Endothelial cell of umbilical vein (primary cell): ENCODE data around the gene PPP2R2D. TPM values are rescaled to one million over a fixed set of nuclear protein-coding genes. Genes with fewer than 3 reads are reported as not detected.

Experiments
- BruUV-seq: library from RNA; stranded (reverse); fragments of 400-500 nt; replicated peaks from 2 replicates; lab custom pipeline; 2021; lab: Mats Ljungman, UMichigan
- CTCF ChIA-PET: fragments of 300-600, 350-600 bp; sonication (Branson Sonifier 250); formaldehyde crosslinking; loops from one replicate; lab custom pipeline; 2021; ENCODE audit warnings: antibody characterized with exemption, inconsistent platforms; lab: Charles Lee
- POLR2A ChIA-PET: fragments of 300-600, 350-600 bp; sonication (Branson Sonifier 250); formaldehyde crosslinking; loops from one replicate; lab custom pipeline; 2021; ENCODE audit warnings: antibody characterized with exemption, inconsistent platforms; lab: Charles Lee
- DNase-seq: peaks from one replicate; pipeline ENCODE4 v3.0.0-alpha.2; 2011; ENCODE audit warnings: low read depth, low spot score
- FAIRE-seq: peaks from 2 replicates; lab custom pipeline; 2011; peaks lifted over from hg19 to GRCh38; lab: Jason Lieb, UNC
- H2AFZ ChIP-seq: 2 replicates; pipeline ENCODE4 v1.6.0; 2012; ENCODE audit warnings: low read depth, low read length, control low read depth, inconsistent platforms
- H3K27ac ChIP-seq: 2 replicates; pipeline ENCODE4 v1.5.1; 2011; ENCODE audit warnings: low read depth, mild to moderate bottlenecking, control low read depth, low read length, moderate library complexity; ENCODE audit not compliant: insufficient read depth
- H3K27me3 ChIP-seq, 2 experiments: 2 replicates each; pipeline versions ENCODE4 v1.6.0 to v1.6.1; 2011; ENCODE audit warnings: low read length in 2 of 2, mixed read lengths in 1 of 2; ENCODE audit not compliant: control insufficient read depth in 2 of 2, insufficient read depth in 2 of 2
- H3K36me3 ChIP-seq, 2 experiments: 2 replicates in 1 of 2; 3 replicates in 1 of 2; pipeline ENCODE4 v1.5.1; 2011; ENCODE audit warnings: low read length in 2 of 2, mild to moderate bottlenecking in 1 of 2, moderate library complexity in 1 of 2; ENCODE audit not compliant: control insufficient read depth in 2 of 2, insufficient read depth in 2 of 2; ENCODE audit errors: extremely low read depth in 1 of 2
- H3K4me1 ChIP-seq: 3 replicates; pipeline ENCODE4 v1.5.1; 2011; ENCODE audit warnings: mild to moderate bottlenecking, low read length; ENCODE audit not compliant: control insufficient read depth, insufficient read depth; ENCODE audit errors: extremely low read depth
- H3K4me2 ChIP-seq: 2 replicates; pipeline ENCODE4 v1.6.1; 2011; ENCODE audit warnings: low read length, control low read depth, mixed read lengths; ENCODE audit not compliant: insufficient read depth
- H3K4me3 ChIP-seq, 3 experiments: fragments of 200-600 bp in 1 of 3; sonication (generic), shearing (Covaris generic) in 1 of 3; replicated peaks in 1 of 3; 2 replicates each; pipeline ENCODE4 v1.5.1; 2011 to 2016; ENCODE audit warnings: control low read depth in 3 of 3, low read length in 3 of 3, mild to moderate bottlenecking in 2 of 3, inconsistent platforms in 1 of 3, low read depth in 1 of 3, moderate library complexity in 1 of 3; ENCODE audit not compliant: insufficient read depth in 1 of 3
- H3K79me2 ChIP-seq: 2 replicates; pipeline ENCODE4 v1.6.0; 2012; ENCODE audit warnings: low read length, inconsistent platforms; ENCODE audit not compliant: control insufficient read depth, insufficient read depth
- H3K9ac ChIP-seq: replicated peaks from 2 replicates; pipeline ENCODE3; 2011; ENCODE audit warnings: low read length, control low read depth; ENCODE audit not compliant: insufficient read depth; ENCODE audit errors: extremely low read depth
- H3K9me1 ChIP-seq: replicated peaks from 3 replicates; pipeline ENCODE4 v1.6.0; 2011; ENCODE audit warnings: mild to moderate bottlenecking, low read length; ENCODE audit not compliant: control insufficient read depth, insufficient read depth; ENCODE audit errors: extremely low read depth
- H3K9me3 ChIP-seq: replicated peaks from 2 replicates; pipeline ENCODE4 v1.5.1; 2012; ENCODE audit warnings: low read length, inconsistent platforms; ENCODE audit not compliant: control insufficient read depth, insufficient read depth
- H4K20me1 ChIP-seq: replicated peaks from 2 replicates; pipeline ENCODE3; 2011; ENCODE audit warnings: mild to moderate bottlenecking, low read length; ENCODE audit not compliant: control insufficient read depth, insufficient read depth; ENCODE audit errors: extremely low read depth
- CTCF ChIP-seq, 2 donors: IDR thresholded peaks; 1 replicate in 1 of 2; 2 replicates in 1 of 2; pipeline ENCODE4 v1.5.1; 2011; ENCODE audit warnings: low read length in 2 of 2, mild to moderate bottlenecking in 2 of 2, moderate library complexity in 2 of 2, control low read depth in 1 of 2, inconsistent platforms in 1 of 2, low read depth in 1 of 2; ENCODE audit not compliant: insufficient read depth in 1 of 2; ENCODE audit errors: extremely low read depth in 1 of 2
- EZH2 ChIP-seq: IDR thresholded peaks from 2 replicates; pipeline ENCODE4 v1.6.1; 2012; ENCODE audit warnings: borderline replicate concordance, low read depth, mild to moderate bottlenecking, moderate library complexity, low read length, inconsistent platforms; ENCODE audit not compliant: severe bottlenecking
- FOS ChIP-seq: IDR thresholded peaks from 2 replicates; pipeline ENCODE4 v1.6.1; 2011; ENCODE audit warnings: mild to moderate bottlenecking, low read length, moderate library complexity, borderline replicate concordance; ENCODE audit not compliant: insufficient read depth
- GATA2 ChIP-seq: IDR thresholded peaks from 2 replicates; pipeline ENCODE4 v1.7.0; 2011; ENCODE audit warnings: low read depth, mild to moderate bottlenecking, moderate library complexity, mixed read lengths, low read length; ENCODE audit not compliant: insufficient read length, insufficient read depth
- JUN ChIP-seq: IDR thresholded peaks from 2 replicates; pipeline ENCODE4 v1.6.1; 2011; ENCODE audit warnings: borderline replicate concordance, low read depth; ENCODE audit not compliant: insufficient read length, insufficient read depth
- MYC ChIP-seq: IDR thresholded peaks from one replicate; pipeline ENCODE4 v1.6.1; 2011; ENCODE audit warnings: mild to moderate bottlenecking, low read depth, low read length
- POLR2A ChIP-seq: IDR thresholded peaks from 2 replicates; pipeline ENCODE4 v1.6.1; 2012; ENCODE audit warnings: low read depth, mild to moderate bottlenecking, control low read depth, low read length
- POLR2AphosphoS5 ChIP-seq: IDR thresholded peaks from 2 replicates; pipeline ENCODE4 v1.6.1; 2012; ENCODE audit warnings: low read depth, mild to moderate bottlenecking, control low read depth, low read length, moderate library complexity; ENCODE audit not compliant: insufficient read depth
- dilution Hi-C: fragments of 300-500 bp; cut with MboI; formaldehyde crosslinking; loops from one replicate; pipeline ENCODE4 v1.15.0; 2019; ENCODE audit warnings: low sequenced_read_pairs; ENCODE audit not compliant: extremely low pct_ligation_motif_present
- intact Hi-C: fragments of 100-400 bp; cut with micrococcal nuclease; formaldehyde crosslinking; loops from one replicate; pipeline ENCODE4 v1.10.0; 2022
- polyA plus RNA-seq, 4 experiments: library from polyadenylated mRNA; depleted of rRNA in 3 of 4; stranded (reverse) in 3 of 4; unstranded in 1 of 4; fragments of >200 nt; gene quantifications; 2 replicates each; pipeline versions ENCODE4 v1.2.1 to v1.2.3, GENCODE V29; 2011 to 2012; ENCODE audit warnings: missing spikeins in 1 of 4
- total RNA-seq: library from RNA; stranded (reverse); gene quantifications from 2 replicates; pipeline ENCODE4 v1.2.3, GENCODE V29; 2021
- TF ChIP-seq, protein P1 (sequence below): IDR thresholded peaks from 2 replicates; pipeline ENCODE4 v1.6.1; 2011; ENCODE audit not compliant: insufficient read depth, insufficient read length

The PPP2R2D gene
- total and polyA plus RNA-seq, 2 donors (not counting 3 experiments of a cell fraction or from before 2014, with no cell fraction given) = 29.9 to 36.3 TPM

DNA sequence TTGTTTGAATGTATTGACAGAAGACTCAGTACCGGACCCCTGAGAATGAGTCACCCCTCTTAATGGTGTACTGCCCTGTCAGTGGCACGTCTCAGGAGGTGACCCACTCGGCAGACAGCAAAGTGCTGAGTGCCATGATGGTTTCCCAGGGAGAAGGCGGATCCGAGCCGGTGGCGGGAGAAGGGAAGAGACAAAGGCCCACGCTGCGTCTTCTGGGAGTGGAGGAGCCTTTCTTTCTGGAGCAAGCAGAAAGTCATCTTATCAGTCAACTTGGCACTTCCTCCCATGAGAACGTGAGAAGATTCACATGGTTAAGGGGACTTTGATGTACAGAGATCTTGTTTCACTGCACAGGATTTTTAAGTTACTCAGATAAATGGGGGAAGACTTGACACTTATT lies 14.6 kb upstream of the PPP2R2D start:
- ChIA-PET CTCF (interaction anchor here (0.5 to 6.3 kb wide), 20 partner anchors 10 to 702 kb away, joined by 3 to 384 read pairs (median 6); partner anchors contain the start of genes BNIP3 and PPP2R2D), POLR2A (no interaction called here)
- Histone ChIP-seq H3K79me2 (no peaks in the 10 kb centered on the region), H2AFZ (no peak overlapping the region), H3K27ac (no peak overlapping the region), H4K20me1 (no peaks in the 10 kb centered on the region), H3K9ac (no peak overlapping the region), H3K4me2 (no peak overlapping the region), H3K27me3 (no peaks in the 10 kb centered on the region), H3K4me1 (no peaks in the 10 kb centered on the region), H3K9me1 (no peaks in the 10 kb centered on the region), H3K4me3 (no peak overlapping the region), H3K9me3 (no peaks in the 10 kb centered on the region), H3K36me3 (no peaks in the 10 kb centered on the region)
- intact Hi-C loops = no loop called here
- no peak for TF ChIP-seq JUN
- TF ChIP-seq POLR2AphosphoS5 = no peak
- no peak for TF ChIP-seq CTCF (IDR thresholded peaks at IDR 0.05; ENCODE audit: extremely low read depth in 1 of 2, insufficient read depth in 1 of 2, low read depth in 1 of 2, low read length in 2 of 2)
- no peak for TF ChIP-seq POLR2A
- no peak for TF ChIP-seq MYC
- no peak for TF ChIP-seq FOS
- TF ChIP-seq, protein P1, sequence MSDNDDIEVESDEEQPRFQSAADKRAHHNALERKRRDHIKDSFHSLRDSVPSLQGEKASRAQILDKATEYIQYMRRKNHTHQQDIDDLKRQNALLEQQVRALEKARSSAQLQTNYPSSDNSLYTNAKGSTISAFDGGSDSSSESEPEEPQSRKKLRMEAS = no peak
- no peak for TF ChIP-seq EZH2
- TF ChIP-seq GATA2 = no peak
- no peak for FAIRE-seq
- dilution Hi-C loops = no loop called here
- DNase-seq = no peak
- BruUV-seq = no TSS peak
